Measurements from ENCODE around the gene KMT2C.
"Not testable (repeated sequence)": the region's sequence is repeated elsewhere in the genome, so short reads cannot be mapped to it uniquely, and the experiment has no call there.

DNA sequence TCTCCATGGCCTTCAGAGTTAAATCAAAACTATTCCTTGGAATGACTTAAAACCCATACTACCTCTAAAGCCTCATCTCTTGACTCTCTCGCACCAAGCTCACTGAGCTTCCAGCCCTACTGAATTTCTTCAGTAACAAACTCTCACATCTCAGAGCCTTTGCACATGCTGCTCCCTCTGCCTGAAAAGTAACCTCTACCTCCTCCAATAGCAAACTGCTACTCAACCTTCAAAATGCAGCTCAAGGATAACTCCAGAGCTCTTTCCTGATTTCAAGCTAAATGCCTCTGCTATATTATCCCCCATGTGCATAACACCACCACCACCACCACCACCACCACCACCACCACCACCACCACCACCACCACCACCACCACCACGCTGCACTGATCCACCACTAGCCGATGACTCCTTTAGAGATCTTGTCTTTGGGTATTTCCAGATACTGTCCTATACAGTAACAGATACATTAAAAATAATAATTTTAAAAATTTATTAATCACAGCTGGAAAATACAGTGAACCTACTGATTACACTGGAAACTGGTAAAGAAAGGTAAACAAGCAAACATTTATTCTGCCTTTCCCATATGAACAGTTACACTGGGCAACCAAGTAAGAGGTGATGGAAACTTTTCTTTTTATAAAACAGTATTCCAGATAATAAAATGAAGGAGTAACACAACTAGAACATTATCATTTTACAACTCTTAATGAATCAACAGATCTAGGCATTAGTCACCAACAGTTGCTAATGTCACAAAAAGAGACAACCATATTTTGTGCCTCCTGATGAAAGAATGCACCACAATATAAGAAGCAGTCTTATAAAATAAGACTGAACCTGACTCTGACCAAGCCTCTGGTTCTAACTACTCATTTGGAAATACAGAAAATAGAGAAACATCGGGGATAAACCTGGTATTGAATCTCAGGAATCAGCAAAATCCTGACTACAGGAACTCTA lies 51.3 kb downstream of the KMT2C start:
- TF ChIP-seq, protein P1, sequence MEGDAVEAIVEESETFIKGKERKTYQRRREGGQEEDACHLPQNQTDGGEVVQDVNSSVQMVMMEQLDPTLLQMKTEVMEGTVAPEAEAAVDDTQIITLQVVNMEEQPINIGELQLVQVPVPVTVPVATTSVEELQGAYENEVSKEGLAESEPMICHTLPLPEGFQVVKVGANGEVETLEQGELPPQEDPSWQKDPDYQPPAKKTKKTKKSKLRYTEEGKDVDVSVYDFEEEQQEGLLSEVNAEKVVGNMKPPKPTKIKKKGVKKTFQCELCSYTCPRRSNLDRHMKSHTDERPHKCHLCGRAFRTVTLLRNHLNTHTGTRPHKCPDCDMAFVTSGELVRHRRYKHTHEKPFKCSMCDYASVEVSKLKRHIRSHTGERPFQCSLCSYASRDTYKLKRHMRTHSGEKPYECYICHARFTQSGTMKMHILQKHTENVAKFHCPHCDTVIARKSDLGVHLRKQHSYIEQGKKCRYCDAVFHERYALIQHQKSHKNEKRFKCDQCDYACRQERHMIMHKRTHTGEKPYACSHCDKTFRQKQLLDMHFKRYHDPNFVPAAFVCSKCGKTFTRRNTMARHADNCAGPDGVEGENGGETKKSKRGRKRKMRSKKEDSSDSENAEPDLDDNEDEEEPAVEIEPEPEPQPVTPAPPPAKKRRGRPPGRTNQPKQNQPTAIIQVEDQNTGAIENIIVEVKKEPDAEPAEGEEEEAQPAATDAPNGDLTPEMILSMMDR (IDR thresholded peaks at IDR 0.05; ENCODE audit: low read depth, low read length): not testable (repeated sequence)
- TF ChIP-seq EZH2phosphoT487 (IDR thresholded peaks at IDR 0.05; ENCODE audit: low read depth): not testable (repeated sequence)

All from OCI-LY3 (cell line).